KMS-11 (cell line): ENCODE results near the gene RPTOR.

Experiments used
- H2AFZ ChIP-seq: fragments of 200-600 bp; sonication (generic); 2 replicates; pipeline ENCODE4 v1.6.1; 2016; ENCODE audit warnings: antibody characterized with exemption, mixed run types, low read depth
- H3K27ac ChIP-seq: fragments of 200-600 bp; sonication (generic); 2 replicates; pipeline ENCODE4 v1.6.1; 2016; ENCODE audit warnings: mild to moderate bottlenecking, mixed run types
- H3K27me3 ChIP-seq: fragments of 200-600 bp; sonication (generic); 2 replicates; pipeline ENCODE4 v1.6.1; 2017; ENCODE audit warnings: mild to moderate bottlenecking, low read depth, mixed run types, moderate library complexity; ENCODE audit not compliant: insufficient read depth
- H3K36me3 ChIP-seq: fragments of 200-600 bp; sonication (generic); 2 replicates; pipeline ENCODE4 v1.6.1; 2017; ENCODE audit warnings: mild to moderate bottlenecking, mixed run types; ENCODE audit not compliant: insufficient read depth
- H3K4me1 ChIP-seq: fragments of 200-600 bp; sonication (generic); 2 replicates; pipeline ENCODE4 v1.6.1; 2016; ENCODE audit warnings: mild to moderate bottlenecking, low read depth, mixed run types; ENCODE audit not compliant: poor library complexity, severe bottlenecking
- H3K4me2 ChIP-seq: fragments of 200-600 bp; sonication (generic); 2 replicates; pipeline ENCODE4 v1.7.0; 2016; ENCODE audit warnings: mild to moderate bottlenecking, mixed run types
- H3K4me3 ChIP-seq: fragments of 200-600 bp; sonication (generic); IDR thresholded peaks from 2 replicates; pipeline ENCODE4 v1.6.1; 2017; ENCODE audit warnings: low read depth, low read length, mixed read lengths; ENCODE audit not compliant: insufficient read depth
- H3K79me2 ChIP-seq: fragments of 200-600 bp; sonication (generic); 2 replicates; pipeline ENCODE4 v1.6.1; 2016; ENCODE audit warnings: low read depth, mixed run types; ENCODE audit not compliant: insufficient read depth
- H3K9ac ChIP-seq: fragments of 200-600 bp; sonication (generic); 2 replicates; pipeline ENCODE4 v1.6.1; 2016; ENCODE audit warnings: mild to moderate bottlenecking, mixed run types
- H4K20me1 ChIP-seq: fragments of 200-600 bp; sonication (generic); 2 replicates; pipeline ENCODE4 v1.6.1; 2016; ENCODE audit warnings: mild to moderate bottlenecking, mixed run types; ENCODE audit not compliant: insufficient read depth
- CTCF ChIP-seq: fragments of 200-600 bp; sonication (generic); conservative IDR thresholded peaks from 2 replicates; pipeline ENCODE4 v1.6.1; 2017; ENCODE audit warnings: low read depth, mild to moderate bottlenecking, antibody characterized with exemption, low read length, moderate library complexity, mixed read lengths

Gene RPTOR

GRCh38 chr17:80527016-80527645, 17.5 kb upstream of the RPTOR start:
- no peak for TF ChIP-seq CTCF
- Histone ChIP-seq H3K4me3 (no peak overlapping the region), H3K9ac (no peak overlapping the region), H3K27ac (no peak overlapping the region), H3K4me2 (no peak overlapping the region), H3K4me1 (no peaks in the 10 kb centered on the region), H3K36me3 (no peaks in the 10 kb centered on the region), H4K20me1 (no peaks in the 10 kb centered on the region), H3K27me3 (peaks cover 98% of the 10 kb centered on the region), H3K79me2 (no peaks in the 10 kb centered on the region), H2AFZ (no peak overlapping the region)

- H3K79me2 ChIP-seq: no peaks in the 10 kb centered on the region
- no peaks in the 10 kb centered on the region for H3K4me1 ChIP-seq
- no peak overlapping the region for H2AFZ ChIP-seq
- TF ChIP-seq CTCF: no peak
- H3K36me3 ChIP-seq: no peaks in the 10 kb centered on the region
- no peak overlapping the region for H3K4me2 ChIP-seq
- no peak overlapping the region for H3K27ac ChIP-seq
- H3K27me3 ChIP-seq: peaks cover 93% of the 10 kb centered on the region
- H4K20me1 ChIP-seq: no peaks in the 10 kb centered on the region
- no peak overlapping the region for H3K4me3 ChIP-seq
- H3K9ac ChIP-seq: no peak overlapping the region
Measured at GRCh38 chr17:80528536-80528935, 16.1 kb upstream of the RPTOR start.

GRCh38 chr17:80529104-80529903, 15.3 kb upstream of the RPTOR start:
- Histone ChIP-seq H3K9ac (no peak overlapping the region), H3K27me3 (peaks cover 93% of the 10 kb centered on the region), H3K4me2 (no peak overlapping the region), H3K27ac (no peak overlapping the region), H3K36me3 (no peaks in the 10 kb centered on the region), H3K4me3 (no peak overlapping the region), H3K4me1 (no peaks in the 10 kb centered on the region), H3K79me2 (no peaks in the 10 kb centered on the region), H2AFZ (no peak overlapping the region), H4K20me1 (no peaks in the 10 kb centered on the region)
- TF ChIP-seq CTCF: no peak

DNA sequence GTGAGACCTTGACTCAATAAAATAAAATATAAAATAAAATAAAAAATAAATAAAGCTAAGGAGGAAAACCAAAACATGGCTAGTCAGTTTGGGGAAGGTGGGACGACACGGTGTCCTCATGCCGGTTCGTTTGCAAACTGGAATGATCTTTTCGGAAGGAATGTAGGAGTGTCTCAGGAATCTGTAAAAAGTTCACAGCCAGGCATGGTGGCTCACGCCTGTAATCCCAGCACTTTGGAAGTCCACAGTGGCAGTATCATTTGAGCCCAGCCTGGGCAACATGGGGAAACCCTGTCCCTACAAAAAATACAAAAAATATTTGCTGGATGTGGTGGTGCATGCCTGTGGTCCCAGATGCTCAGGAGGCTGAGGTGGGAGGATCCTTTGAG, 14.7 kb upstream of the RPTOR start:
- no peak overlapping the region for H3K4me2 ChIP-seq
- H2AFZ ChIP-seq: no peak overlapping the region
- no peak overlapping the region for H3K4me3 ChIP-seq
- no peak overlapping the region for H3K27ac ChIP-seq
- H3K4me1 ChIP-seq: no peaks in the 10 kb centered on the region
- no peak overlapping the region for H3K9ac ChIP-seq
- H3K27me3 ChIP-seq: peaks cover 93% of the 10 kb centered on the region
- H3K79me2 ChIP-seq: no peaks in the 10 kb centered on the region
- H3K36me3 ChIP-seq: no peaks in the 10 kb centered on the region
- TF ChIP-seq CTCF: no peak
- H4K20me1 ChIP-seq: no peaks in the 10 kb centered on the region
